H1 (cell line): ENCODE results near the gene SLC12A5. TPM values are rescaled to one million over a fixed set of nuclear protein-coding genes. Genes with fewer than 3 reads are reported as not detected.

ENCODE experiments used
- CTCF ChIA-PET: fragments of 300-600 bp; sonication (Branson Sonifier 250); formaldehyde crosslinking; loops from one replicate; lab custom pipeline; 2021; ENCODE audit not compliant: partially characterized antibody; lab: Charles Lee
- POLR2A ChIA-PET: fragments of 300-600 bp; sonication (Branson Sonifier 250); formaldehyde crosslinking; loops from one replicate; lab custom pipeline; 2021; ENCODE audit warnings: inconsistent platforms; ENCODE audit not compliant: partially characterized antibody; lab: Charles Lee
- DNase-seq, 2 experiments: peaks; one replicate each; pipeline versions ENCODE4 v3.0.0 to v3.0.0-alpha.2; 2010 to 2022; ENCODE audit warnings: low spot score in 2 of 2, low read depth in 1 of 2, mixed read lengths in 1 of 2
- FAIRE-seq: peaks from 2 replicates; lab custom pipeline; 2011; peaks lifted over from hg19 to GRCh38; lab: Jason Lieb, UNC
- H2AFZ ChIP-seq: 2 replicates; pipeline ENCODE4 v1.8.1; 2012; ENCODE audit warnings: low read length, inconsistent platforms
- H2AK5ac ChIP-seq: 2 replicates; pipeline ENCODE4 v1.6.1; 2013; ENCODE audit warnings: low read depth, low read length
- H2BK120ac ChIP-seq: replicated peaks from 2 replicates; pipeline ENCODE3; 2013; ENCODE audit warnings: low read depth, low read length, inconsistent platforms
- H2BK12ac ChIP-seq: 2 replicates; pipeline ENCODE4 v1.6.1; 2013; ENCODE audit warnings: low read depth, low read length
- H2BK15ac ChIP-seq: 2 replicates; pipeline ENCODE4 v1.6.1; 2013; ENCODE audit warnings: low read length
- H2BK20ac ChIP-seq: 2 replicates; pipeline ENCODE4 v1.6.1; 2013; ENCODE audit warnings: low read length
- H2BK5ac ChIP-seq: 2 replicates; pipeline ENCODE4 v1.6.1; 2013; ENCODE audit warnings: low read depth, low read length
- H3K14ac ChIP-seq: 2 replicates; pipeline ENCODE4 v1.6.1; 2013; ENCODE audit warnings: inconsistent platforms; ENCODE audit not compliant: insufficient read length
- H3K18ac ChIP-seq: 2 replicates; pipeline ENCODE4 v1.6.1; 2013; ENCODE audit warnings: low read length; ENCODE audit errors: extremely low read depth
- H3K23ac ChIP-seq: 2 replicates; pipeline ENCODE4 v1.6.1; 2013; ENCODE audit warnings: inconsistent platforms; ENCODE audit not compliant: insufficient read length
- H3K23me2 ChIP-seq: 2 replicates; pipeline ENCODE4 v1.6.1; 2013; ENCODE audit warnings: low read depth, low read length
- H3K27ac ChIP-seq: 2 replicates; pipeline ENCODE4 v1.6.1; 2011; ENCODE audit warnings: low read depth, low read length, inconsistent platforms
- H3K27me3 ChIP-seq, 4 experiments: replicated peaks in 1 of 4; 1 replicate in 1 of 4; 2 replicates in 3 of 4; pipeline versions ENCODE4 v1.6.1 to v1.8.1; 2011 to 2013; ENCODE audit warnings: low read length in 3 of 4, mild to moderate bottlenecking in 3 of 4, inconsistent platforms in 2 of 4, mixed read lengths in 2 of 4, moderate library complexity in 1 of 4; ENCODE audit not compliant: control insufficient read depth in 3 of 4, insufficient read depth in 3 of 4; ENCODE audit errors: extremely low read depth in 1 of 4
- H3K36me3 ChIP-seq, 4 experiments: 2 replicates each; pipeline versions ENCODE4 v1.6.1 to v1.8.1; 2011 to 2013; ENCODE audit warnings: mild to moderate bottlenecking in 4 of 4, low read length in 3 of 4, moderate library complexity in 2 of 4, control low read depth in 1 of 4, inconsistent platforms in 1 of 4; ENCODE audit not compliant: insufficient read depth in 4 of 4, control insufficient read depth in 2 of 4
- H3K4ac ChIP-seq: replicated peaks from 2 replicates; pipeline ENCODE3; 2013; ENCODE audit warnings: low read length, low read depth, mixed read lengths, inconsistent platforms; ENCODE audit not compliant: insufficient read length
- H3K4me1 ChIP-seq, 4 experiments: replicated peaks in 1 of 4; 1 replicate in 1 of 4; 2 replicates in 3 of 4; pipeline versions ENCODE4 v1.6.1 to v1.8.1; 2011 to 2013; ENCODE audit warnings: low read length in 3 of 4, inconsistent platforms in 2 of 4, mixed read lengths in 1 of 4; ENCODE audit not compliant: insufficient read depth in 4 of 4, control insufficient read depth in 3 of 4
- H3K4me2 ChIP-seq, 2 experiments: 2 replicates each; pipeline versions ENCODE4 v1.6.1 to v1.8.1; 2011 to 2013; ENCODE audit warnings: low read depth in 2 of 2, low read length in 2 of 2, control low read depth in 1 of 2, inconsistent platforms in 1 of 2, mild to moderate bottlenecking in 1 of 2; ENCODE audit not compliant: insufficient read depth in 1 of 2
- H3K4me3 ChIP-seq, 4 experiments: fragments of 200-600, 300-600 bp in 1 of 4; sonication (generic), shearing (Covaris generic), sonication (Bioruptor Twin) in 1 of 4; 2 replicates each; pipeline versions ENCODE4 v1.5.1 to v1.8.1; 2011 to 2016; ENCODE audit warnings: low read length in 4 of 4, low read depth in 3 of 4, control low read depth in 2 of 4, inconsistent platforms in 2 of 4, mild to moderate bottlenecking in 2 of 4, mixed read lengths in 1 of 4, moderate library complexity in 1 of 4; ENCODE audit not compliant: insufficient read depth in 2 of 4; ENCODE audit errors: extremely low read depth in 1 of 4
- H3K56ac ChIP-seq: replicated peaks from 2 replicates; pipeline ENCODE3; 2013; ENCODE audit warnings: low read depth, mild to moderate bottlenecking, mixed read lengths, low read length, inconsistent platforms; ENCODE audit not compliant: insufficient read length
- H3K79me1 ChIP-seq: 2 replicates; pipeline ENCODE4 v1.6.1; 2013; ENCODE audit warnings: low read depth, low read length, control low read depth
- H3K79me2 ChIP-seq, 2 experiments: 2 replicates each; pipeline versions ENCODE4 v1.6.1 to v1.8.1; 2012 to 2013; ENCODE audit warnings: low read length in 2 of 2, mild to moderate bottlenecking in 2 of 2, inconsistent platforms in 1 of 2; ENCODE audit not compliant: insufficient read depth in 2 of 2, control insufficient read depth in 1 of 2
- H3K9ac ChIP-seq, 4 experiments: replicated peaks in 1 of 4; 1 replicate in 1 of 4; 2 replicates in 3 of 4; pipeline versions ENCODE4 v1.6.1 to v1.8.1; 2011 to 2013; ENCODE audit warnings: low read depth in 3 of 4, low read length in 3 of 4, control low read depth in 2 of 4, mild to moderate bottlenecking in 2 of 4, moderate library complexity in 2 of 4, inconsistent platforms in 1 of 4; ENCODE audit errors: extremely low read depth in 1 of 4
- H3K9me3 ChIP-seq, 2 experiments: 2 replicates each; pipeline versions ENCODE4 v1.6.1 to v1.8.1; 2012 to 2013; ENCODE audit warnings: mild to moderate bottlenecking in 2 of 2, moderate library complexity in 2 of 2, control low read depth in 1 of 2, inconsistent platforms in 1 of 2, low read depth in 1 of 2, low read length in 1 of 2, mixed read lengths in 1 of 2; ENCODE audit not compliant: insufficient read depth in 2 of 2
- H4K20me1 ChIP-seq, 2 experiments: replicated peaks in 1 of 2; 2 replicates each; pipeline versions ENCODE3 to v1.8.1; 2011 to 2013; ENCODE audit warnings: inconsistent platforms in 2 of 2, low read length in 2 of 2, mild to moderate bottlenecking in 1 of 2; ENCODE audit not compliant: insufficient read depth in 2 of 2, control insufficient read depth in 1 of 2
- H4K5ac ChIP-seq: 2 replicates; pipeline ENCODE4 v1.6.1; 2013; ENCODE audit warnings: low read length, low read depth, mixed read lengths, inconsistent platforms; ENCODE audit not compliant: insufficient read length
- H4K8ac ChIP-seq: 2 replicates; pipeline ENCODE4 v1.8.0; 2013; ENCODE audit warnings: mild to moderate bottlenecking, moderate library complexity, low read length, inconsistent platforms; ENCODE audit not compliant: insufficient read depth; ENCODE audit errors: extremely low read depth
- H4K91ac ChIP-seq: replicated peaks from 2 replicates; pipeline ENCODE3; 2013; ENCODE audit warnings: low read length, mixed read lengths, inconsistent platforms; ENCODE audit not compliant: insufficient read length
- ATF2 ChIP-seq: IDR thresholded peaks from 2 replicates; pipeline ENCODE4 v1.6.1; 2012; ENCODE audit warnings: low read length, inconsistent platforms
- BCL11A ChIP-seq, 2 experiments: IDR thresholded peaks; one replicate each; pipeline ENCODE4 v1.6.1; 2011; ENCODE audit warnings: low read depth in 2 of 2, low read length in 2 of 2, mild to moderate bottlenecking in 2 of 2
- CHD2 ChIP-seq: IDR thresholded peaks from 2 replicates; pipeline ENCODE4 v1.6.1; 2012; ENCODE audit warnings: low read length, improper control_type of control experiment
- E2F6 ChIP-seq: IDR thresholded peaks from 2 replicates; pipeline ENCODE4 v1.6.1; 2012; ENCODE audit warnings: inconsistent platforms
- KDM4A ChIP-seq: IDR thresholded peaks from one replicate; pipeline ENCODE4 v1.7.1; 2012; ENCODE audit warnings: low read depth, mild to moderate bottlenecking, moderate library complexity, low read length, inconsistent platforms; ENCODE audit not compliant: severe bottlenecking
- RAD21 ChIP-seq, 2 experiments: IDR thresholded peaks in 1 of 2; conservative IDR thresholded peaks in 1 of 2; 2 replicates each; pipeline ENCODE4 v1.6.1; 2011; ENCODE audit warnings: low read depth in 2 of 2, low read length in 2 of 2, improper control_type of control experiment in 1 of 2, inconsistent platforms in 1 of 2, mild to moderate bottlenecking in 1 of 2, moderate library complexity in 1 of 2
- RBBP5 ChIP-seq: IDR thresholded peaks from 2 replicates; pipeline ENCODE4 v1.7.1; 2012; ENCODE audit warnings: low read depth, mild to moderate bottlenecking, inconsistent platforms, low read length, moderate library complexity, borderline replicate concordance
- SIN3A ChIP-seq, 2 experiments: IDR thresholded peaks in 1 of 2; conservative IDR thresholded peaks in 1 of 2; 2 replicates each; pipeline ENCODE4 v1.6.1; 2011 to 2012; ENCODE audit warnings: low read length in 2 of 2, improper control_type of control experiment in 1 of 2, low read depth in 1 of 2, mild to moderate bottlenecking in 1 of 2
- WGBS, 2 experiments: shearing (Covaris generic) in 1 of 2; methylation state at CpG; one replicate each; pipeline versions ENCODE4 v1.1.6 to v1.1.7; 2013 to 2015; ENCODE audit warnings: low lambda C conversion rate in 2 of 2, mixed read lengths in 2 of 2, inconsistent platforms in 1 of 2, low coverage in 1 of 2, missing lambda C conversion rate in 1 of 2; ENCODE audit not compliant: insufficient replicate concordance in 2 of 2, insufficient coverage in 1 of 2, insufficient read length in 1 of 2; ENCODE audit errors: extremely low coverage in 1 of 2, missing lambda C conversion rate in 1 of 2; 5-methylcytosine and 5-hydroxymethylcytosine counted together
- polyA plus RNA-seq, 7 experiments: library from polyadenylated mRNA; depleted of rRNA in 3 of 7; stranded (reverse) in 5 of 7; unstranded in 2 of 7; fragments of >200 nt in 5 of 7; fragments of 200-250 nt in 2 of 7; gene quantifications; 1 replicate in 5 of 7; 2 replicates in 1 of 7; 4 replicates in 1 of 7; pipeline versions ENCODE4 v1.2.1 to v1.2.3, GENCODE V29; 2011 to 2013; ENCODE audit warnings: missing spikeins in 2 of 7, mixed read lengths in 2 of 7
- total RNA-seq: library from RNA; stranded (reverse); fragmentation: NEBNext Ultra II Directional; extraction: Animal tissue kit (Norgen Biotek cat#: 25700); gene quantifications from 2 replicates; pipeline ENCODE4 v1.2.1, GENCODE V29; 2021

Gene SLC12A5
- total and polyA plus RNA-seq, 2 of the 8 experiments (the other 6 are each of a cell fraction or from before 2014, with no cell fraction given), result 1.9 to 7.3 TPM

GRCh38 chr20:46022411-46023147 is 6.4 kb upstream of the SLC12A5 start:
- Histone ChIP-seq H3K27ac (no peak overlapping the region), H2BK120ac (no peak overlapping the region), H2BK12ac (no peak overlapping the region), H3K79me2 (no peaks in the 10 kb centered on the region), H3K9me3 (no peaks in the 10 kb centered on the region), H2BK5ac (no peak overlapping the region), H4K5ac (no peak overlapping the region), H3K14ac (no peak overlapping the region), H3K4ac (no peak overlapping the region), H3K23ac (no peak overlapping the region), H3K4me2 (peak overlapping the region; percentile 72 to 95), H3K36me3 (no peaks in the 10 kb centered on the region), H4K91ac (no peak overlapping the region), H2AK5ac (no peak overlapping the region), H3K23me2 (peaks cover 8% of the 10 kb centered on the region), H3K27me3 (peaks cover 2 to 45% (median 15%) of the 10 kb centered on the region in 4 experiments), H2AFZ (peak overlapping the region; percentile 9; the same call in 1 of the 2 replicates), H3K18ac (no peak overlapping the region), H2BK15ac (no peak overlapping the region), H4K20me1 (peaks cover 0 to 13% of the 10 kb centered on the region in 2 experiments), H3K4me1 (no peaks in the 10 kb centered on the region; a peak in 1 of 7 replicates), H3K79me1 (no peaks in the 10 kb centered on the region), H3K56ac (no peak overlapping the region), H3K9ac (no peak overlapping the region), H4K8ac (no peak overlapping the region), H2BK20ac (no peak overlapping the region), H3K4me3 (peak overlapping the region; percentile 51 to 81 (median 71))
- WGBS, 2 experiments, result 2% methylated on average over 23 of the region's 37 CpGs; no CpG with 5 or more reads in 1 of the 2 experiments
- DNase-seq (peak in 1 of 2 experiments; percentile 92), FAIRE-seq (no peak)
- CTCF ChIA-PET, result interaction anchor here (0.6 to 4.7 kb wide), 53 partner anchors 9 to 533 kb away, joined by 3 to 50 read pairs (median 4); partner anchors contain the start of gene CD40
- POLR2A ChIA-PET, result interaction anchor here (0.9 to 1.9 kb wide), 9 partner anchors 9 to 88 kb away, joined by 3 to 6 read pairs (median 3); partner anchors contain the start of genes PCIF1 and ZNF335
- TF ChIP-seq CHD2, result no peak
- peak; percentile 75 to 82 for TF ChIP-seq RAD21 (IDR thresholded peaks at IDR 0.05 in 1 of 2, conservative IDR thresholded peaks at IDR 0.05 in 1 of 2; ENCODE audit: low read depth in 2 of 2, low read length in 2 of 2)
- TF ChIP-seq BCL11A (IDR thresholded peaks at IDR 0.05; ENCODE audit: low read depth in 2 of 2, low read length in 2 of 2), result no peak
- peak; percentile 41; the same call in 1 of the 2 replicates for TF ChIP-seq RBBP5
- TF ChIP-seq SIN3A (conservative IDR thresholded peaks at IDR 0.05 in 1 of 2, IDR thresholded peaks at IDR 0.05 in 1 of 2; ENCODE audit: low read depth in 1 of 2, low read length in 2 of 2), result peak in 1 of 2 experiments; percentile 41; a peak in 1 of 4 replicates
- no peak for TF ChIP-seq ATF2
- no peak for TF ChIP-seq E2F6
- peak; percentile 27 for TF ChIP-seq KDM4A
